ENCODE results near the gene ENOX1.

DNA sequence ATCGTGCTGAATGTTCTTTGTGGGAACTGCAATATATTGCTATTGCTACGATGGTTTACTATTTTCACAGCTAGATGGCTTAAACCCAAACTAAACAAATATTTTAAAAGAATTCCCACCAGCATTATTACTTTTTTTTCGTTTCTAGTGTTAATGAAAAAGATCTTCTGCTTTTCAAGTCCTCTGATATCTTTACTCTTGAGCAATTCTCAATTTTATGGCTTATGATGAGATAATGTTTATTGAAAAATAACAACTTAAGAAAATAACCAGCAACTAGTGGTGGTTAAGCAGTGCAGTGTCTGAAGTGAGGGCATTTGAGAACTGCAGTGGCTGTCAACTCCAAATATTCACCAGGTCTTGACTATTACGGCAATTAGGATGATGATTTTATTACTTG, 360.4 kb downstream of the ENOX1 start:
- TF ChIP-seq, protein P1, sequence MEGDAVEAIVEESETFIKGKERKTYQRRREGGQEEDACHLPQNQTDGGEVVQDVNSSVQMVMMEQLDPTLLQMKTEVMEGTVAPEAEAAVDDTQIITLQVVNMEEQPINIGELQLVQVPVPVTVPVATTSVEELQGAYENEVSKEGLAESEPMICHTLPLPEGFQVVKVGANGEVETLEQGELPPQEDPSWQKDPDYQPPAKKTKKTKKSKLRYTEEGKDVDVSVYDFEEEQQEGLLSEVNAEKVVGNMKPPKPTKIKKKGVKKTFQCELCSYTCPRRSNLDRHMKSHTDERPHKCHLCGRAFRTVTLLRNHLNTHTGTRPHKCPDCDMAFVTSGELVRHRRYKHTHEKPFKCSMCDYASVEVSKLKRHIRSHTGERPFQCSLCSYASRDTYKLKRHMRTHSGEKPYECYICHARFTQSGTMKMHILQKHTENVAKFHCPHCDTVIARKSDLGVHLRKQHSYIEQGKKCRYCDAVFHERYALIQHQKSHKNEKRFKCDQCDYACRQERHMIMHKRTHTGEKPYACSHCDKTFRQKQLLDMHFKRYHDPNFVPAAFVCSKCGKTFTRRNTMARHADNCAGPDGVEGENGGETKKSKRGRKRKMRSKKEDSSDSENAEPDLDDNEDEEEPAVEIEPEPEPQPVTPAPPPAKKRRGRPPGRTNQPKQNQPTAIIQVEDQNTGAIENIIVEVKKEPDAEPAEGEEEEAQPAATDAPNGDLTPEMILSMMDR (optimal IDR thresholded peaks at IDR 0.05 in 1 of 3, IDR thresholded peaks at IDR 0.05 in 1 of 3, conservative IDR thresholded peaks at IDR 0.05 in 1 of 3; ENCODE audit: extremely low read depth in 1 of 3, insufficient read depth in 2 of 3, low read length in 3 of 3): no peak
- TF ChIP-seq EZH2 (IDR thresholded peaks at IDR 0.05; ENCODE audit: low read length): no peak

Measured in keratinocyte (primary cell).